ENCODE data around the gene GRIP2. TPM values are rescaled to one million over a fixed set of nuclear protein-coding genes. Genes with fewer than 3 reads are reported as not detected.

GRIP2 gene

GRCh38 chr3:14439501-14440167, 100.5 kb downstream of the GRIP2 start:
- Histone ChIP-seq H3K23ac (ENCODE audit: low read length) (no peak overlapping the region), H4K8ac (ENCODE audit: low read depth, low read length) (no peak overlapping the region), H3K9ac (ENCODE audit: low read length) (no peak overlapping the region), H3K4me3 (ENCODE audit: low read length) (no peak overlapping the region), H3K27me3 (ENCODE audit: insufficient read depth, low read length, poor library complexity) (no peaks in the 10 kb centered on the region), H3K27ac (ENCODE audit: low read depth, low read length) (no peak overlapping the region), H2BK120ac (ENCODE audit: low read depth, low read length) (no peak overlapping the region), H2BK15ac (replicated peaks; ENCODE audit: low read depth) (no peak overlapping the region), H3K4me1 (ENCODE audit: control insufficient read depth, low read depth, low read length) (peaks cover 6% of the 10 kb centered on the region), H2AK5ac (ENCODE audit: low read length) (no peak overlapping the region), H3K79me2 (ENCODE audit: control insufficient read depth, insufficient read depth, low read length) (peaks cover 35% of the 10 kb centered on the region), H4K5ac (ENCODE audit: low read length) (no peak overlapping the region), H3K18ac (ENCODE audit: low read length) (no peak overlapping the region), H3K4ac (ENCODE audit: low read depth, low read length) (no peak overlapping the region), H3K79me1 (ENCODE audit: low read length) (peaks cover 43% of the 10 kb centered on the region), H3K56ac (ENCODE audit: low read length) (no peak overlapping the region), H3K4me2 (ENCODE audit: low read length) (no peak overlapping the region), H3K36me3 (ENCODE audit: control insufficient read depth, insufficient read depth, low read length) (no peaks in the 10 kb centered on the region), H2BK5ac (ENCODE audit: low read length) (no peak overlapping the region)
- WGBS (ENCODE audit: extremely low coverage, insufficient coverage, low lambda C conversion rate) = no CpG with 5 or more reads among the region's 13 CpGs
- DNase-seq = no peak

Small RNA genes lying within 50 kb of the gene (small RNA-seq; reads per million reads assigned to genes)
- not detected for gene RNU6-905P (ENCODE audit: insufficient read depth)
